Prostate gland (tissue), 2 donors: ENCODE data around the gene TCF4. TPM values are rescaled to one million over a fixed set of nuclear protein-coding genes. Genes with fewer than 3 reads are reported as not detected.

ENCODE experiments used
- DNase-seq: peaks from one replicate; pipeline ENCODE4 v3.0.0-alpha.2; 2019; ENCODE audit warnings: low spot score
- H3K27ac ChIP-seq, 2 donors: fragments of 200-600 bp; sonication (generic); 2 replicates each; pipeline ENCODE4 v1.5.1; 2017 to 2019
- H3K27me3 ChIP-seq: fragments of 200-600 bp; sonication (generic); replicated peaks from 2 replicates; pipeline ENCODE4 v1.5.1; 2019; ENCODE audit not compliant: insufficient read depth
- H3K36me3 ChIP-seq, 2 donors: fragments of 200-600 bp; sonication (generic); 1 replicate in 1 of 2; 2 replicates in 1 of 2; pipeline versions ENCODE4 v1.5.1 to v1.8.1; 2017 to 2019
- H3K4me1 ChIP-seq: fragments of 200-600 bp; sonication (generic); replicated peaks from 2 replicates; pipeline ENCODE4 v1.5.1; 2019
- H3K4me3 ChIP-seq, 2 donors: fragments of 200-600 bp; sonication (generic); 2 replicates each; pipeline ENCODE4 v1.5.1; 2017 to 2019
- H3K9me3 ChIP-seq: fragments of 200-600 bp; sonication (generic); 2 replicates; pipeline ENCODE4 v1.5.1; 2017
- CTCF ChIP-seq, 4 experiments: fragments of 200-600 bp in 2 of 4; fragments of 450-650 bp in 2 of 4; sonication (generic) in 2 of 4; IDR thresholded peaks; 1 replicate in 3 of 4; 2 replicates in 1 of 4; pipeline ENCODE4 v1.5.1; 2016 to 2019; ENCODE audit warnings: antibody characterized with exemption in 4 of 4, mild to moderate bottlenecking in 2 of 4, moderate library complexity in 2 of 4
- POLR2A ChIP-seq: fragments of 450-650 bp; IDR thresholded peaks from one replicate; pipeline ENCODE4 v1.6.1; 2016; ENCODE audit warnings: antibody characterized with exemption, mild to moderate bottlenecking
- POLR2AphosphoS5 ChIP-seq: sonication (generic); formaldehyde crosslinking; IDR thresholded peaks from one replicate; pipeline ENCODE4 v1.6.1; 2017; ENCODE audit warnings: antibody characterized with exemption
- WGBS: methylation state at CpG from one replicate; pipeline ENCODE4 v1.1.5; 2018; 5-methylcytosine and 5-hydroxymethylcytosine counted together
- intact Hi-C: fragments of 100-400 bp; cut with DNase I; formaldehyde crosslinking; loops from one replicate; pipeline ENCODE4 v1.14.2; 2022
- total RNA-seq, 2 donors: library from RNA; depleted of rRNA; stranded (reverse); fragments of >200 nt; gene quantifications; one replicate each; pipeline ENCODE4 v1.1.0, GENCODE V29; 2016

The TCF4 gene
- total RNA-seq, 2 donors from 2014 or later: 29.8 to 87.2 TPM

GRCh38 chr18:55609160-55609825 lies 21.3 kb upstream of the TCF4 start:
- no peaks in the 10 kb centered on the region for H3K4me1 ChIP-seq
- H3K36me3 ChIP-seq: no peaks in the 10 kb centered on the region
- WGBS: 88% methylated on average over 6 of the region's 6 CpGs
- TF ChIP-seq POLR2A (no peak), CTCF (IDR thresholded peaks at IDR 0.05) (no peak), POLR2AphosphoS5 (no peak)
- H3K27ac ChIP-seq: no peak overlapping the region
- H3K4me3 ChIP-seq: no peak overlapping the region
- DNase-seq: no peak
- intact Hi-C loops: no loop called here
- H3K9me3 ChIP-seq: no peaks in the 10 kb centered on the region
- H3K27me3 ChIP-seq: no peaks in the 10 kb centered on the region

GRCh38 chr18:55608497-55608896 lies 20.5 kb upstream of the TCF4 start:
- no peak overlapping the region for H3K27ac ChIP-seq
- intact Hi-C loops: no loop called here
- WGBS: 87% methylated on average over 4 of the region's 4 CpGs
- H3K4me1 ChIP-seq: no peaks in the 10 kb centered on the region
- no peaks in the 10 kb centered on the region for H3K36me3 ChIP-seq
- H3K27me3 ChIP-seq: no peaks in the 10 kb centered on the region
- no peaks in the 10 kb centered on the region for H3K9me3 ChIP-seq
- no peak for DNase-seq
- no peak for TF ChIP-seq CTCF (IDR thresholded peaks at IDR 0.05)
- TF ChIP-seq POLR2A: no peak
- TF ChIP-seq POLR2AphosphoS5: no peak
- no peak overlapping the region for H3K4me3 ChIP-seq

- DNase-seq: no peak
- Histone ChIP-seq H3K4me1 (no peaks in the 10 kb centered on the region), H3K9me3 (no peaks in the 10 kb centered on the region), H3K4me3 (no peak overlapping the region), H3K27me3 (no peaks in the 10 kb centered on the region), H3K36me3 (no peaks in the 10 kb centered on the region), H3K27ac (no peak overlapping the region)
- 92% methylated on average over 2 of the region's 2 CpGs for WGBS
- intact Hi-C loops: no loop called here
- no peak for TF ChIP-seq POLR2A
- TF ChIP-seq CTCF (IDR thresholded peaks at IDR 0.05): no peak
- TF ChIP-seq POLR2AphosphoS5: no peak
Measured at GRCh38 chr18:55607773-55608172, 19.8 kb upstream of the TCF4 start.

- intact Hi-C loops: no loop called here
- Histone ChIP-seq H3K4me3 (no peak overlapping the region), H3K9me3 (no peaks in the 10 kb centered on the region), H3K27me3 (no peaks in the 10 kb centered on the region), H3K36me3 (no peaks in the 10 kb centered on the region), H3K27ac (no peak overlapping the region), H3K4me1 (no peaks in the 10 kb centered on the region)
- WGBS: 85% methylated on average over 7 of the region's 7 CpGs
- DNase-seq: no peak
- TF ChIP-seq POLR2AphosphoS5 (no peak), POLR2A (no peak), CTCF (IDR thresholded peaks at IDR 0.05) (no peak)
Measured at GRCh38 chr18:55605733-55606338, 17.8 kb upstream of the TCF4 start.

GRCh38 chr18:55603775-55604174 lies 15.8 kb upstream of the TCF4 start:
- H3K4me3 ChIP-seq: no peak overlapping the region
- 95% methylated on average over 5 of the region's 5 CpGs for WGBS
- no peak for TF ChIP-seq CTCF (IDR thresholded peaks at IDR 0.05)
- no peak for TF ChIP-seq POLR2AphosphoS5
- intact Hi-C loops: no loop called here
- H3K27ac ChIP-seq: no peak overlapping the region
- DNase-seq: no peak
- H3K4me1 ChIP-seq: no peaks in the 10 kb centered on the region
- H3K36me3 ChIP-seq: no peaks in the 10 kb centered on the region
- no peaks in the 10 kb centered on the region for H3K9me3 ChIP-seq
- no peaks in the 10 kb centered on the region for H3K27me3 ChIP-seq
